ENCODE measurements around the gene PFAS. TPM values are rescaled to one million over a fixed set of nuclear protein-coding genes. Genes with fewer than 3 reads are reported as not detected.

PFAS gene
- total and polyA plus RNA-seq, 2 of the 8 experiments (the other 6 are each of a cell fraction or from before 2014, with no cell fraction given): 88.4 to 248 TPM

DNA sequence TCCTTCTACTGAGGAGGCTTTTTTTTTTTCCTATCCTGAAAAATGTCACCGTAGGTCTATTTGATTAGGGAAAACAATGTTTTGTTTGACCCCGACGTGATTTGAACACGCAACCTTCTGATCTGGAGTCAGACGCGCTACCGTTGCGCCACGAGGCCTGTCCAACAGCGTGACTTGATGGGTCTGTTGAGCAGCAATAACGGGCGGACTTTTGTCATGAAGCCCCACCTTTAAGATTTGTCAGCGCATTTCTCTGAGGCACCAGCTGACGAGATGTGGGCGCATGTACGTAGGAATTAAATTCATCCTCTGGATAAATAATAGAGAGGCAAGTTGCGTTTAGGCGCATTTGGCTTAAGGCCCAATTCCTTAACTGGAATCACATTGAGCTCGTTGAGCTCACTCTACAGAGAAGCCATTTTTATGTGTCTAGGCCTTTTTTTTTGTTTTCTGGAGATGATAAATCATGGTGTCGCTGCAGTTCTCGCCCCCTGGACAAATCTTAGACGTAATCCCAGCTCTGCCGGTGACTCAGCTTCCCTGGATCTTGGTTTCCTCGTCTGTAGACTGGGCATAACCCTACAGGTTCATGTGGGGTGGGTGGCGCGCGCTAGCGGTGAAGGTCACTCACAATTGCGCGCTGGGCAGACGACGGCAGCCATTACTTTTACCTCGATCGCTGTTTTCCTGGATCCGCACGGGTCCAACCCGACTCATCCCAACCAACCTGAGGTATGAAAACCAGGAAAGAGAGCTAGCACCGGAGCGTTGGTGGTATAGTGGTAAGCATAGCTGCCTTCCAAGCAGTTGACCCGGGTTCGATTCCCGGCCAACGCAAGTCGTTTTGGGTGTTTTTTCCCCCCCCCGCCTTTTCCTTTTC lies 28.1 kb upstream of the PFAS start:
- Histone ChIP-seq H3K4me1 (replicated peaks in 1 of 4; ENCODE audit: control insufficient read depth in 3 of 4, insufficient read depth in 4 of 4, low read length in 3 of 4) (peaks cover 0 to 10% (median under 1%) of the 10 kb centered on the region in 4 experiments; a peak in 4 of 7 replicates), H3K9ac (replicated peaks in 1 of 4; ENCODE audit: extremely low read depth in 1 of 4, low read depth in 3 of 4, low read length in 3 of 4) (peak overlapping the region in 3 of 4 experiments; percentile 67 to 80 (median 77); a peak in 5 of 7 replicates), H2AK5ac (ENCODE audit: low read depth, low read length) (no peak overlapping the region), H3K4me3 (ENCODE audit: extremely low read depth in 1 of 4, insufficient read depth in 2 of 4, low read depth in 3 of 4, low read length in 4 of 4) (peak overlapping the region; percentile 67 to 97 (median 88)), H2BK15ac (ENCODE audit: low read length) (no peak overlapping the region), H2BK120ac (replicated peaks; ENCODE audit: low read depth, low read length) (no peak overlapping the region), H2AFZ (ENCODE audit: low read length) (peak overlapping the region; percentile 100), H3K14ac (ENCODE audit: insufficient read length) (no peak overlapping the region), H3K23me2 (ENCODE audit: low read depth, low read length) (peaks cover 19% of the 10 kb centered on the region), H3K36me3 (ENCODE audit: control insufficient read depth in 2 of 4, insufficient read depth in 4 of 4, low read length in 3 of 4) (no peaks in the 10 kb centered on the region), H3K56ac (replicated peaks; ENCODE audit: insufficient read length, low read depth, low read length) (peak overlapping the region; percentile 77), H3K79me1 (ENCODE audit: low read depth, low read length) (no peaks in the 10 kb centered on the region), H3K27me3 (replicated peaks in 1 of 4; ENCODE audit: control insufficient read depth in 3 of 4, extremely low read depth in 1 of 4, insufficient read depth in 3 of 4, low read length in 3 of 4) (no peaks in the 10 kb centered on the region), H2BK12ac (ENCODE audit: low read depth, low read length) (no peak overlapping the region), H4K5ac (ENCODE audit: insufficient read length, low read depth, low read length) (peak overlapping the region; percentile 31), H3K79me2 (ENCODE audit: control insufficient read depth in 1 of 2, insufficient read depth in 2 of 2, low read length in 2 of 2) (no peaks in the 10 kb centered on the region), H4K91ac (replicated peaks; ENCODE audit: insufficient read length, low read length) (peak overlapping the region; percentile 75), H3K4me2 (ENCODE audit: insufficient read depth in 1 of 2, low read depth in 2 of 2, low read length in 2 of 2) (peak overlapping the region; percentile 89 to 96), H3K4ac (replicated peaks; ENCODE audit: insufficient read length, low read depth, low read length) (no peak overlapping the region), H3K18ac (ENCODE audit: extremely low read depth, low read length) (peak overlapping the region; percentile 91; the same call in 1 of the 2 replicates), H4K20me1 (replicated peaks in 1 of 2; ENCODE audit: control insufficient read depth in 1 of 2, insufficient read depth in 2 of 2, low read length in 2 of 2) (peaks cover 2% of the 10 kb centered on the region in 2 experiments), H2BK5ac (ENCODE audit: low read depth, low read length) (peak overlapping the region; percentile 85), H3K23ac (ENCODE audit: insufficient read length) (no peak overlapping the region), H3K27ac (ENCODE audit: low read depth, low read length) (peak overlapping the region; percentile 89), H3K9me3 (ENCODE audit: insufficient read depth in 2 of 2, low read depth in 1 of 2, low read length in 1 of 2) (no peaks in the 10 kb centered on the region), H2BK20ac (ENCODE audit: low read length) (0 out of 2 replicates have a peak overlapping the region, but pooled peaks have one; percentile 40), H4K8ac (ENCODE audit: extremely low read depth, insufficient read depth, low read length) (no peak overlapping the region)
- CTCF ChIA-PET (ENCODE audit: partially characterized antibody): interaction anchor here (0.5 to 4.1 kb wide), 14 partner anchors 9 to 160 kb away, joined by 3 to 26 read pairs (median 4); no protein-coding TSS in a partner anchor
- DNase-seq (ENCODE audit: low read depth in 1 of 2, low spot score in 2 of 2): peak; percentile 84 to 99
- POLR2A ChIA-PET (ENCODE audit: partially characterized antibody): interaction anchor here (0.8 to 53.4 kb wide), 17 partner anchors 12 to 161 kb away, joined by 3 to 1521 read pairs (median 5); partner anchors contain the start of genes ALOXE3, AURKB, BORCS6 and CTC1
- peak; percentile 55 for FAIRE-seq
- WGBS, 2 experiments (ENCODE audit: extremely low coverage in 1 of 2, insufficient coverage in 1 of 2, insufficient read length in 1 of 2, insufficient replicate concordance in 2 of 2, low coverage in 1 of 2, low lambda C conversion rate in 2 of 2, missing lambda C conversion rate in 1 of 2): 1% methylated on average over 41 of the region's 45 CpGs; no CpG with 5 or more reads in 1 of the 2 experiments
- TF ChIP-seq, protein P1, sequence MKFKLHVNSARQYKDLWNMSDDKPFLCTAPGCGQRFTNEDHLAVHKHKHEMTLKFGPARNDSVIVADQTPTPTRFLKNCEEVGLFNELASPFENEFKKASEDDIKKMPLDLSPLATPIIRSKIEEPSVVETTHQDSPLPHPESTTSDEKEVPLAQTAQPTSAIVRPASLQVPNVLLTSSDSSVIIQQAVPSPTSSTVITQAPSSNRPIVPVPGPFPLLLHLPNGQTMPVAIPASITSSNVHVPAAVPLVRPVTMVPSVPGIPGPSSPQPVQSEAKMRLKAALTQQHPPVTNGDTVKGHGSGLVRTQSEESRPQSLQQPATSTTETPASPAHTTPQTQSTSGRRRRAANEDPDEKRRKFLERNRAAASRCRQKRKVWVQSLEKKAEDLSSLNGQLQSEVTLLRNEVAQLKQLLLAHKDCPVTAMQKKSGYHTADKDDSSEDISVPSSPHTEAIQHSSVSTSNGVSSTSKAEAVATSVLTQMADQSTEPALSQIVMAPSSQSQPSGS (IDR thresholded peaks at IDR 0.05; ENCODE audit: low read length): 0 out of 2 replicates have a peak, but pooled peaks have one; percentile 81
- TF ChIP-seq TCF12 (IDR thresholded peaks at IDR 0.05; ENCODE audit: low read depth, low read length): 0 out of 2 replicates have a peak, but pooled peaks have one; percentile 30
- no peak for TF ChIP-seq NANOG (IDR thresholded peaks at IDR 0.05; ENCODE audit: insufficient read depth, low read depth, low read length, poor library complexity, severe bottlenecking)
- TF ChIP-seq FOSL1 (IDR thresholded peaks at IDR 0.05; ENCODE audit: insufficient read depth, low read depth, low read length): no peak
- TF ChIP-seq RNF2 (IDR thresholded peaks at IDR 0.05; ENCODE audit: borderline replicate concordance, low read depth, low read length, missing control alignments, poor library complexity, severe bottlenecking): no peak
- TF ChIP-seq SP1 (IDR thresholded peaks at IDR 0.05; ENCODE audit: low read depth, low read length): 0 out of 2 replicates have a peak, but pooled peaks have one; percentile 12
- TF ChIP-seq SRF (IDR thresholded peaks at IDR 0.05; ENCODE audit: low read depth, low read length): no peak
- TF ChIP-seq RXRA (IDR thresholded peaks at IDR 0.05; ENCODE audit: insufficient read depth, low read depth, low read length): 0 out of 2 replicates have a peak, but pooled peaks have one; percentile 33
